SK-N-MC (cell line): ENCODE results near the gene VPS8.

ENCODE experiments used
- EZH2 ChIP-seq: fragments of 200-600 bp; sonication (generic); IDR thresholded peaks from one replicate; pipeline ENCODE4 v1.6.1; 2017; ENCODE audit warnings: antibody characterized with exemption
- POLR2AphosphoS5 ChIP-seq: IDR thresholded peaks from 2 replicates; pipeline ENCODE4 v1.6.1; 2012; ENCODE audit warnings: mild to moderate bottlenecking, low read depth, low read length, borderline replicate concordance

- TF ChIP-seq EZH2 (no peak), POLR2AphosphoS5 (no peak)
Measured at GRCh38 chr3:184832044-184832443, 20.1 kb downstream of the VPS8 start.
